Endothelial cell of umbilical vein (primary cell): Measurements from ENCODE around the gene ARID1B. TPM values are rescaled to one million over a fixed set of nuclear protein-coding genes. Genes with fewer than 3 reads are reported as not detected.

Experiments used
- BruUV-seq: library from RNA; stranded (reverse); fragments of 400-500 nt; replicated peaks from 2 replicates; lab custom pipeline; 2021; lab: Mats Ljungman, UMichigan
- CTCF ChIA-PET: fragments of 300-600, 350-600 bp; sonication (Branson Sonifier 250); formaldehyde crosslinking; loops from one replicate; lab custom pipeline; 2021; ENCODE audit warnings: antibody characterized with exemption, inconsistent platforms; lab: Charles Lee
- POLR2A ChIA-PET: fragments of 300-600, 350-600 bp; sonication (Branson Sonifier 250); formaldehyde crosslinking; loops from one replicate; lab custom pipeline; 2021; ENCODE audit warnings: antibody characterized with exemption, inconsistent platforms; lab: Charles Lee
- DNase-seq: peaks from one replicate; pipeline ENCODE4 v3.0.0-alpha.2; 2011; ENCODE audit warnings: low read depth, low spot score
- FAIRE-seq: peaks from 2 replicates; lab custom pipeline; 2011; peaks lifted over from hg19 to GRCh38; lab: Jason Lieb, UNC
- H2AFZ ChIP-seq: 2 replicates; pipeline ENCODE4 v1.6.0; 2012; ENCODE audit warnings: low read depth, low read length, control low read depth, inconsistent platforms
- H3K27ac ChIP-seq: 2 replicates; pipeline ENCODE4 v1.5.1; 2011; ENCODE audit warnings: low read depth, mild to moderate bottlenecking, control low read depth, low read length, moderate library complexity; ENCODE audit not compliant: insufficient read depth
- H3K27me3 ChIP-seq, 2 experiments: 2 replicates each; pipeline versions ENCODE4 v1.6.0 to v1.6.1; 2011; ENCODE audit warnings: low read length in 2 of 2, mixed read lengths in 1 of 2; ENCODE audit not compliant: control insufficient read depth in 2 of 2, insufficient read depth in 2 of 2
- H3K36me3 ChIP-seq, 2 experiments: 2 replicates in 1 of 2; 3 replicates in 1 of 2; pipeline ENCODE4 v1.5.1; 2011; ENCODE audit warnings: low read length in 2 of 2, mild to moderate bottlenecking in 1 of 2, moderate library complexity in 1 of 2; ENCODE audit not compliant: control insufficient read depth in 2 of 2, insufficient read depth in 2 of 2; ENCODE audit errors: extremely low read depth in 1 of 2
- H3K4me1 ChIP-seq: 3 replicates; pipeline ENCODE4 v1.5.1; 2011; ENCODE audit warnings: mild to moderate bottlenecking, low read length; ENCODE audit not compliant: control insufficient read depth, insufficient read depth; ENCODE audit errors: extremely low read depth
- H3K4me2 ChIP-seq: 2 replicates; pipeline ENCODE4 v1.6.1; 2011; ENCODE audit warnings: low read length, control low read depth, mixed read lengths; ENCODE audit not compliant: insufficient read depth
- H3K4me3 ChIP-seq, 3 experiments: fragments of 200-600 bp in 1 of 3; sonication (generic), shearing (Covaris generic) in 1 of 3; replicated peaks in 1 of 3; 2 replicates each; pipeline ENCODE4 v1.5.1; 2011 to 2016; ENCODE audit warnings: control low read depth in 3 of 3, low read length in 3 of 3, mild to moderate bottlenecking in 2 of 3, inconsistent platforms in 1 of 3, low read depth in 1 of 3, moderate library complexity in 1 of 3; ENCODE audit not compliant: insufficient read depth in 1 of 3
- H3K79me2 ChIP-seq: 2 replicates; pipeline ENCODE4 v1.6.0; 2012; ENCODE audit warnings: low read length, inconsistent platforms; ENCODE audit not compliant: control insufficient read depth, insufficient read depth
- H3K9ac ChIP-seq: replicated peaks from 2 replicates; pipeline ENCODE3; 2011; ENCODE audit warnings: low read length, control low read depth; ENCODE audit not compliant: insufficient read depth; ENCODE audit errors: extremely low read depth
- H3K9me1 ChIP-seq: replicated peaks from 3 replicates; pipeline ENCODE4 v1.6.0; 2011; ENCODE audit warnings: mild to moderate bottlenecking, low read length; ENCODE audit not compliant: control insufficient read depth, insufficient read depth; ENCODE audit errors: extremely low read depth
- H3K9me3 ChIP-seq: replicated peaks from 2 replicates; pipeline ENCODE4 v1.5.1; 2012; ENCODE audit warnings: low read length, inconsistent platforms; ENCODE audit not compliant: control insufficient read depth, insufficient read depth
- H4K20me1 ChIP-seq: replicated peaks from 2 replicates; pipeline ENCODE3; 2011; ENCODE audit warnings: mild to moderate bottlenecking, low read length; ENCODE audit not compliant: control insufficient read depth, insufficient read depth; ENCODE audit errors: extremely low read depth
- CTCF ChIP-seq, 2 donors: IDR thresholded peaks; 1 replicate in 1 of 2; 2 replicates in 1 of 2; pipeline ENCODE4 v1.5.1; 2011; ENCODE audit warnings: low read length in 2 of 2, mild to moderate bottlenecking in 2 of 2, moderate library complexity in 2 of 2, control low read depth in 1 of 2, inconsistent platforms in 1 of 2, low read depth in 1 of 2; ENCODE audit not compliant: insufficient read depth in 1 of 2; ENCODE audit errors: extremely low read depth in 1 of 2
- EZH2 ChIP-seq: IDR thresholded peaks from 2 replicates; pipeline ENCODE4 v1.6.1; 2012; ENCODE audit warnings: borderline replicate concordance, low read depth, mild to moderate bottlenecking, moderate library complexity, low read length, inconsistent platforms; ENCODE audit not compliant: severe bottlenecking
- FOS ChIP-seq: IDR thresholded peaks from 2 replicates; pipeline ENCODE4 v1.6.1; 2011; ENCODE audit warnings: mild to moderate bottlenecking, low read length, moderate library complexity, borderline replicate concordance; ENCODE audit not compliant: insufficient read depth
- GATA2 ChIP-seq: IDR thresholded peaks from 2 replicates; pipeline ENCODE4 v1.7.0; 2011; ENCODE audit warnings: low read depth, mild to moderate bottlenecking, moderate library complexity, mixed read lengths, low read length; ENCODE audit not compliant: insufficient read length, insufficient read depth
- JUN ChIP-seq: IDR thresholded peaks from 2 replicates; pipeline ENCODE4 v1.6.1; 2011; ENCODE audit warnings: borderline replicate concordance, low read depth; ENCODE audit not compliant: insufficient read length, insufficient read depth
- MYC ChIP-seq: IDR thresholded peaks from one replicate; pipeline ENCODE4 v1.6.1; 2011; ENCODE audit warnings: mild to moderate bottlenecking, low read depth, low read length
- POLR2A ChIP-seq: IDR thresholded peaks from 2 replicates; pipeline ENCODE4 v1.6.1; 2012; ENCODE audit warnings: low read depth, mild to moderate bottlenecking, control low read depth, low read length
- POLR2AphosphoS5 ChIP-seq: IDR thresholded peaks from 2 replicates; pipeline ENCODE4 v1.6.1; 2012; ENCODE audit warnings: low read depth, mild to moderate bottlenecking, control low read depth, low read length, moderate library complexity; ENCODE audit not compliant: insufficient read depth
- dilution Hi-C: fragments of 300-500 bp; cut with MboI; formaldehyde crosslinking; loops from one replicate; pipeline ENCODE4 v1.15.0; 2019; ENCODE audit warnings: low sequenced_read_pairs; ENCODE audit not compliant: extremely low pct_ligation_motif_present
- intact Hi-C: fragments of 100-400 bp; cut with micrococcal nuclease; formaldehyde crosslinking; loops from one replicate; pipeline ENCODE4 v1.10.0; 2022
- polyA plus RNA-seq, 4 experiments: library from polyadenylated mRNA; depleted of rRNA in 3 of 4; stranded (reverse) in 3 of 4; unstranded in 1 of 4; fragments of >200 nt; gene quantifications; 2 replicates each; pipeline versions ENCODE4 v1.2.1 to v1.2.3, GENCODE V29; 2011 to 2012; ENCODE audit warnings: missing spikeins in 1 of 4
- total RNA-seq: library from RNA; stranded (reverse); gene quantifications from 2 replicates; pipeline ENCODE4 v1.2.3, GENCODE V29; 2021
- TF ChIP-seq, protein P1 (sequence below): IDR thresholded peaks from 2 replicates; pipeline ENCODE4 v1.6.1; 2011; ENCODE audit not compliant: insufficient read depth, insufficient read length

The ARID1B gene
- total and polyA plus RNA-seq, 2 donors (not counting 3 experiments of a cell fraction or from before 2014, with no cell fraction given) = 21.8 to 89.5 TPM

DNA sequence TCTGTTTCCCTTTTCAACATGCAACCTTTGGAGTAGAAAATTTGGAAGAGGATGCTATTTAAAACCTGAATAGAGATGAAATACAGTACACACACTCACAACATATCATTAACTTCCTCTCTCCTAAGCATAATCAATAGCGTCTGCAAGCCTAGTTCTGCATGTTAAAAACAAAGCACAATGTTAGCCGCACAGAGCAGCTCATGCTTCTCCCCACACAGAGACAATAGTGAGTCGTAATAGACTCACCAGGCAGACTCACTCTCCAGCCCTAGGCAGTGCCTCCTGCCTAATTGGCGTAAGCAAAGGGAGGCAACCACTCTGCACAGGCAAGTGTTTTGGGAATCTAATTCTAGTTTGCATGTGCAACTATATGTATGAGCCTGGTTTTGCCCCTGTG is 45.8 kb upstream of the ARID1B start:
- TF ChIP-seq EZH2 = no peak
- TF ChIP-seq FOS = peak; percentile 56
- Histone ChIP-seq H4K20me1 (no peaks in the 10 kb centered on the region), H3K4me2 (no peak overlapping the region), H3K36me3 (no peaks in the 10 kb centered on the region), H3K4me1 (no peaks in the 10 kb centered on the region), H3K9me3 (no peaks in the 10 kb centered on the region), H2AFZ (no peak overlapping the region), H3K9ac (no peak overlapping the region), H3K4me3 (no peak overlapping the region), H3K27me3 (peaks cover 0 to 2% of the 10 kb centered on the region in 2 experiments), H3K9me1 (no peaks in the 10 kb centered on the region), H3K27ac (no peak overlapping the region), H3K79me2 (no peaks in the 10 kb centered on the region)
- BruUV-seq = no TSS peak
- no peak for DNase-seq
- CTCF ChIA-PET = interaction anchor here (1.0 to 1.4 kb wide), 2 partner anchors 11 to 24 kb away, joined by 3 read pairs; no protein-coding TSS in a partner anchor
- intact Hi-C loops = no loop called here
- POLR2A ChIA-PET = no interaction called here
- dilution Hi-C loops = no loop called here
- no peak for FAIRE-seq

DNA sequence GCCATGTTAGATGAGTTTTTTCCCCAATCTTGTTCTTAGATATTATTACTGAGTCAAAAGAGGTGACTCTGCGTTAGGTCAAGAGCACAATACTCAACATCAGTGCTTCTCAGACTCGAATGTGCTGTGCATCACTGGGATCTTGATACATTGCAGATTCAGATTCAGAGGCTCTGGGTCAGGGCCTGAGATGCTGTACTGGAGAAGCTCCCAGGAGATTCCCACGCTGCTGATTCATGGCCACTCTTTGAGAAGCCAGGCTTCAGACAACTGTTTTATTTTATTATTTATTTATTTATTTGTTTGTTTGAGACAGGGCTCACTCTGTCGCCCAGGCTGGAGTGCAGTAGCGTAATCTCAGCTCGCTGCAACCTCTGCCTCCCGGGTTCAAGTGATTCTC is 41.4 kb upstream of the ARID1B start:
- ChIA-PET CTCF (interaction anchor here (2.2 kb wide), 1 partner anchor 15 kb away, joined by 7 read pairs; no protein-coding TSS in a partner anchor), POLR2A (no interaction called here)
- Histone ChIP-seq H3K4me2 (no peak overlapping the region), H3K36me3 (no peaks in the 10 kb centered on the region), H4K20me1 (no peaks in the 10 kb centered on the region), H3K27me3 (no peaks in the 10 kb centered on the region), H3K9me3 (no peaks in the 10 kb centered on the region), H3K9ac (no peak overlapping the region), H3K9me1 (no peaks in the 10 kb centered on the region), H3K27ac (no peak overlapping the region), H2AFZ (no peak overlapping the region), H3K79me2 (no peaks in the 10 kb centered on the region), H3K4me3 (no peak overlapping the region), H3K4me1 (no peaks in the 10 kb centered on the region)
- intact Hi-C loops (no loop called here), dilution Hi-C loops (no loop called here)
- FAIRE-seq (no peak), DNase-seq (no peak)
- no TSS peak for BruUV-seq
- no peak for TF ChIP-seq GATA2
- no peak for TF ChIP-seq CTCF (IDR thresholded peaks at IDR 0.05; ENCODE audit: extremely low read depth in 1 of 2, insufficient read depth in 1 of 2, low read depth in 1 of 2, low read length in 2 of 2)
- TF ChIP-seq MYC = no peak
- no peak for TF ChIP-seq POLR2AphosphoS5
- TF ChIP-seq FOS = no peak
- no peak for TF ChIP-seq JUN
- no peak for TF ChIP-seq EZH2
- TF ChIP-seq POLR2A = no peak
- TF ChIP-seq, protein P1, sequence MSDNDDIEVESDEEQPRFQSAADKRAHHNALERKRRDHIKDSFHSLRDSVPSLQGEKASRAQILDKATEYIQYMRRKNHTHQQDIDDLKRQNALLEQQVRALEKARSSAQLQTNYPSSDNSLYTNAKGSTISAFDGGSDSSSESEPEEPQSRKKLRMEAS = no peak
